HG03175 (cell line): Measurements from ENCODE around the gene PDPK1.
"Not testable (repeated sequence)": the region's sequence is repeated elsewhere in the genome, so short reads cannot be mapped to it uniquely, and the experiment has no call there.

Experiments used
- ATAC-seq: cut with Tn5 transposase; IDR thresholded peaks from one replicate; pipeline ENCODE4 v1.9.1; 2021; ENCODE audit warnings: mild to moderate bottlenecking, moderate library complexity; ENCODE audit not compliant: unreplicated experiment

Gene PDPK1

GRCh38 chr16:2539845-2540458, 2.1 kb downstream of the PDPK1 start:
- not testable (repeated sequence) for ATAC-seq

GRCh38 chr16:2540912-2541311, 3.1 kb downstream of the PDPK1 start:
- ATAC-seq, result not testable (repeated sequence)

GRCh38 chr16:2541409-2541808, 3.6 kb downstream of the PDPK1 start:
- ATAC-seq, result not testable (repeated sequence)

- not testable (repeated sequence) for ATAC-seq
Measured at GRCh38 chr16:2543771-2544170, 6.0 kb downstream of the PDPK1 start.

- not testable (repeated sequence) for ATAC-seq
Measured at GRCh38 chr16:2550283-2550878, 12.6 kb downstream of the PDPK1 start.

GRCh38 chr16:2551420-2551889, 13.6 kb downstream of the PDPK1 start:
- ATAC-seq, result not testable (repeated sequence)

- ATAC-seq, result not testable (repeated sequence)
Measured at GRCh38 chr16:2554709-2555425, 17.0 kb downstream of the PDPK1 start.

GRCh38 chr16:2557150-2557549, 19.3 kb downstream of the PDPK1 start:
- not testable (repeated sequence) for ATAC-seq

- ATAC-seq, result not testable (repeated sequence)
Measured at GRCh38 chr16:2560131-2560797, 22.4 kb downstream of the PDPK1 start.

GRCh38 chr16:2560798-2561133, 22.9 kb downstream of the PDPK1 start:
- ATAC-seq, result not testable (repeated sequence)

GRCh38 chr16:2567506-2567905, 29.7 kb downstream of the PDPK1 start:
- ATAC-seq, result not testable (repeated sequence)

- ATAC-seq, result not testable (repeated sequence)
Measured at GRCh38 chr16:2568573-2568972, 30.8 kb downstream of the PDPK1 start.

- not testable (repeated sequence) for ATAC-seq
Measured at GRCh38 chr16:2572704-2573103, 34.9 kb downstream of the PDPK1 start.

- not testable (repeated sequence) for ATAC-seq
Measured at GRCh38 chr16:2575839-2576238, 38.0 kb downstream of the PDPK1 start.

- ATAC-seq, result not testable (repeated sequence)
Measured at GRCh38 chr16:2577044-2577443, 39.2 kb downstream of the PDPK1 start.

- ATAC-seq, result not testable (repeated sequence)
Measured at GRCh38 chr16:2578905-2579304, 41.1 kb downstream of the PDPK1 start.

GRCh38 chr16:2580143-2580542, 42.3 kb downstream of the PDPK1 start:
- not testable (repeated sequence) for ATAC-seq

GRCh38 chr16:2580818-2581217, 43.0 kb downstream of the PDPK1 start:
- ATAC-seq, result not testable (repeated sequence)

- ATAC-seq, result no peak
Measured at GRCh38 chr16:2584729-2585650, 47.2 kb downstream of the PDPK1 start.

- ATAC-seq, result no peak
Measured at GRCh38 chr16:2585651-2586081, 47.8 kb downstream of the PDPK1 start.
